GM19351 (cell line): ENCODE measurements around the gene HSPA12A.

Experiments used
- ATAC-seq: cut with Tn5 transposase; IDR thresholded peaks from one replicate; pipeline ENCODE4 v1.9.1; 2021; ENCODE audit warnings: mild to moderate bottlenecking, moderate library complexity; ENCODE audit not compliant: unreplicated experiment

The HSPA12A gene

DNA sequence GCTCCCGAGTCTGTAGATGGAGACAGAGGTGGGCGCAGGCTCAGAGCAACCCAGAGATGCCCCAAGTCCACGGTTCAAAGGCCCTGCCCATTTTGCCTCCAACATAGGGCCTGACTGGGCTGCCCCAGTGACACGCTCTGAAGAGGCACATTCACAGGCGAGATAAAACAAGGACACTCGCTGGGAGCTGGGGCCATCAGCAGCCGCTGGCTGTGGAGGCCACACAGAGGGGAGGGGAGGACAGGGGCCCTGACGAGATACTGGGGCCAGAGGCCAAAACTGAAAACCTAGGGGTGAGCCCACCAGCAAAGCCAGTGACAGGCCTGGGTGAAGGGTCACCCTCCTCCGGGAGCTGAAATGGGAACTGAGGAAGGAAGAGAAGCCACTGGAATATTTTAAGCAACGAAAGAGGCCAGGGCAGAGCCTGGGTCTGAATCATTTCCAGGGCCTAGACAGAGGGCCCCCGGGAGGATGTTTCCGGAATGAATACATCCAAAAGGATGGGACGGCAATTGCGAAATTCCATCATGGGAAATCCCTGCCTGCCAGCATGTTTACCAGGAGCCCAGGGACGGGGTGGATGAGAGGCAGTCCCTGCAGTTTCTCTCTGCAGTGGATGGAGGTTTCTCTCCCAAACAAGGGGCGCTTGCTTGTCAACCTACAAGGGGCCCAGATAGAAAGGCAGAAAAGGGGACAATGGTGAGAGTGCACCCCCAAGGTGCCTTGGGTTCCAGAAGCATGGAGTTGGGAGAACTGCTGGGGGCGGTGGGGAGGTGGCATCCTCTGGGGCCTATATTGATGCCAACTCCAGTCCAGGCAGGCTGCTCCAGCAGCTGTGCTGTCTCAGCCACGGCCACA lies 29.0 kb upstream of the HSPA12A start:
- ATAC-seq: no peak

DNA sequence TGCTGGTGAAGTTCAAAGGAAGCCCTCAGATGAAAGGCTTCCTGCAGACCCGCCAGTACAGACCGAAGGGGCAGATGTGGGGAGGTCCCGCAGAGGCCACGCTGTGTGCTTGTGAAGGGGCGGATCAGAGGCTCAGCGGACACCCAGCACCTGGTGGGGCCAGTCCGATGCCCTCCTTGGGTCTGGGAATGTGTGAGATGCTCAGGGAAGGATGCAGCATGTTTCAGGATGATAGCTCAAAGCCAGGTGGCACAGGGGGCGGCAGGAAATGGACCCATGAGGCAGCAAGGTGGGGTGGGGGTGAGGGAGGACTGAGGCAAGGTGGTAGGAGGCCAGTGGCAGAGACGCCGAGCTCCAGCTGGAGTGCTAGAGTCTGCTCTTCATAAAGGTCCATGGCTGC lies 27.9 kb upstream of the HSPA12A start:
- ATAC-seq: no peak

DNA sequence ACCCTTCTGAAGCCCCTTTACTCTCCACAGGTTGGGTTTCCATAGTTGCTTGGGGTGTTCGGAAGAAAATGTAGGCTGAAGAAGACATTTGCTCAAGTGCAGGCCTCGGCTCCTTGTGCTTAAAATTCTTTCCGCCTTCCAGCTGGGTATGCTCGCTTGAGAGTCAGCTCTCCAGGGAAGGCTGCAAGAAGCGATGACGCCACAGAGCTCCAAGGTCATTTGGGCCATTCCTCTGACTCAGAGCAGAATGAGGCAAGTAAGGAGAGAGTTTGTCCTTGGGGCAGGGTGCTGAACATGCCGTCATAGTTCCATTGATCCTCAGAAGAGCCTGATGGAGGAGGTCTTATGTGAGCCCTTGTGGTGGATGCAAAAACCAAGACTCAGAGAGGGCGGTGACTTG lies 27.4 kb upstream of the HSPA12A start:
- no peak for ATAC-seq

DNA sequence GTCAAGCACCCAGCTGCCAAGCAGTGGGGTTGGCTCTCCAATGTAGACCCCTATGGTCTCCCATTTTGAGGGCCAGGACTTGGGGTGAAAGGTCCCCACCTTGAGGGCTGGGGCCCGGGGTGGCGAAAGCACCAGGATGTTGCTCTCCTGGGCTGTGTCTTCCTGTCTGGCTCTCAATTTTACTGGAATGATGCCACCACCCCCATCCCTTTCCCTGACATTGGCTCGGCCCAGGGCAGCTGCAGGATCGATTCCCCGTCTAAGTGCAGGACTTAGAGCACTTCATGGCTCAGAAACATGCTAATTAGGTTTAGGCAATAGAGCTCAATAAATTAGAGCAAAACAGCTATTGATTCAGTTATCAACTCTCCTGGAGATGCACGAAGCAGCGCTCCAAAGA lies 27.0 kb upstream of the HSPA12A start:
- ATAC-seq: no peak

DNA sequence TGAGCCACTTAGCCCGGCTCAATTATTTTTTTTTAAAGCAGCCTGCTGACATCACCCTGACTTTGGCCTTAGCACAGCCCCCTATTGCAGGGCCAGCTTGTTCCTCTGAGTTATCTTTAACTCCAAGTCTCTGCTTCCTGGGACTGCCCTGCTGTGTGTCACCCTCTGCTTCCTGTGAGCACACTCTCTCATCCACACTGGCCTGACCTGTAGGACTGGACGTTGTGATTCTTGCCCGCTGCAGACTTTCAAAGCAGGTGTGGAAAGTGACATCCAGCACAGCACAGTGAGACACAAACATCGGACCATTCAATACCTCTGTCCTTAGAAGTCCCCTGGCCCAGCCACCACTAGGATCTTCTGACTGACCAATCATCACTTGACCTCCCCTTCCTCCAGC lies 26.4 kb upstream of the HSPA12A start:
- ATAC-seq: no peak

DNA sequence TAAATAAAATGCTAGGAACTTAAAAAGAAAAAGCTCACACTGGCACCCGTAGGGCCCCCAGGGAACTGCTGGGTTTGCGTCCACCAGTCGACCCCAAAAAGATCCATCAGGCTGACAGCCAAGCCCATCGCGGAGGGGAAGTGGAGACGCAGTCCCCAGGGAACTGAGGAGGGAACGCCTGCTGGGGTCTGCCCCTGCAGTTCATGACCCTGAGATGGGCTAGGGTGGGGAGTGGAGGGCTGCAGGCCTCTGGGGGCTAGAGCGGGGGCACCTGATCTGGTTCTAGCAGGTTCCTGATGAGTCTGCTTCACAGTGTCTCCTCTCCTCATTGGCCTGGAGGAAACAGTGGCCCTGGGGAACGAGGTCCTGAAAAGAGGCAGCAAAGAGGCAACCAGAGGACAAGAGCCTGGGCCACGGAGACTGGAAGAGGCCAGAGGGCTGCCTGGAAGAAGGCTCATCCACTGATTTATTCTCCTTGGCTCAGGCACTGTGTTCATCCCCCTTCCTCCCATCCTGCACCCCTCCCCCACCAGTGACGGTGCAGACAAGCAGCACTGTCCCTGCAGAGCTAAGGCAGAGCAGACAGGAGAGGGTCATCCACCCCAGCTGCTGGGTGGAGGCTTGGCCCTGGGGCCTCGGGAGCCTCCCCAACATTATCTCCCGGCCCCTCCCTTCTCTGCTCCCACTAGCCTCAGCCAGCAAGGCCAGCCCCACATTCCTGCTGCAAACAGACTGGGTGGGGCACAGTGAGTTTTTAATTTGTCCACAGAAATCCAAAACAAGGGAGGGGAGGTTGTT lies 24.7 kb upstream of the HSPA12A start:
- no peak for ATAC-seq

DNA sequence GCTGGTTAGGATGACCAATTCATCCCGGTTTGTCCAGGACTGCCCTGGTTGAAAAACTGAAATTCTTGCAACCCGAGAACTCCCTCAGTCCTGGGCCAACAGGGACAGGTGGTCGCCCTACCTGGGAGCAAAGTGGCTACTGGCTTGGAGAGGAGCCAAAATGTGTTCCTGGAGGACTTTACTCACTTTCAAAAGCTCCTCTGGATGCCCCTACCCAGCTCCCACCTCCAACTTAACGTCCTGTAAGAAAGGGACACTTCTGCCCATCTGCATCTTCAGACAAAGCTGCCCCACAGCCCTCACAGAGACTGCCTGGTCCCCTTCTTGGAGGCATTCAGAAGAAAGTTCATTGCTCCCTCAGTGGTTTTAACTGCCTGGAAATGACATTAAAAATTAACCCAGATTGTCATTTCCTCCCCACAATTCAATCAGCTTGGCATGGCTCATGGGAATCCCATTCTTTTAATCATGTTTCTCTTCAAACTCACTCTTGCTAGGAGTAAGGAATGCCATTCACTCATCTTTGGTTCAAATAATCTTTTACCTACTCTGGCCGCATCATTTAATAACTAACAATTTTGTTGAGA lies 24.0 kb upstream of the HSPA12A start:
- no peak for ATAC-seq

DNA sequence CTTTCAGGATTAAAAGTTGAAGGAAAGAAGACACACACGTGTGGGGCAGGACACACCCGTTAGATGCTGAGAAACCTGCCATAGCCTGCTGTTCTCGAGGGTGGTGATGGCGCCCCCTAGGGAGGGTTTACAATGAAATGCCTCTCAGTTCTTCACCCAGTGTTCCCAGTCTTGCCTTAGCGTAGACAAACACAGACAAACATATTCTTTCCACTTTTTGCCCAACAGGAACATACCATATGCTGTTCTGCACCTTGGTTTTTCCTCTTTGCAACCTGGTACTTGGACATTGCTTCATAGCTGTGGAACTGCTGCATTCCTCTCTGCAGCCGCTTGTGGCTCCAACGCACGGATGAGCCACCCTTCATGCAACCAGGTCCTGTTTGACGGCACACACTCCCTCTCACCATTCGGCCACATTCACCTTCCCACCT lies 23.3 kb upstream of the HSPA12A start:
- ATAC-seq: peak; percentile 70

DNA sequence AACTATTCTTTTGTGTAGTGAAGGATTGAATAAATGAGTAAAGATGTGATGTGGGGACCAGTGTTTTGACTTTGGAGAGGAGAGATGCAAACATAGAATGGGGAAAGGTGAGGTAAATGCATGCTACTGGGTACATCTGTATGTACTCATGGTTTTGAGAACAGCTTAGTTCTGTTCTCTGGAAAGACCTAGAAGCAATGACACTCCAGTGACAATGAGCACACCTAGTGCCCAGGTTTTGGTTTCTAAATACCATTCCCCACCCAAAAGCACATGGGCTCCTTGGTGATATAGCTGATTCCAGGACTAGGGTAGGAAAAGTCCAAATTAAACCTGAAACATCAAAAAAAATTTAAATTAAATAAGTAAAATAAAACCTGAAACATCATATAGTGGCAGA lies 22.6 kb upstream of the HSPA12A start:
- no peak for ATAC-seq

DNA sequence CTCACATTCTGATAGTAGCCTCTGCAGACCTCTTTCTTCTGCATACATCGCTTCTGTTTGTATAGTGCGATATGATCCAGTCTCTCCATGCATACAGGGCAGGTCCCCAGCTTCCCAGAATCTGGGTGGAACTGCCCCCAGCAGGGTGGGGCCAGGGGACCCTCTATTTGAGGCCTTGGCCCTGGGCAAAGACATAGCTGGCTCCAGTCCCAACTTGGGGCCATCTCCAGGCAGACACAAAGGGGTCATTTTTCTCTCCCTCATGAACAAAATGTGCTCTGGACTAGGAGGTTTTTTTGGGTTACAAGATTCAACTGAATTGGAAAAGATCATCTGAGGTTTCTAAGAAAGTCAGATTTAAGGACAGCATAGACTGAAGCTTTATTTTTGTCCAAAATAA lies 21.1 kb upstream of the HSPA12A start:
- no peak for ATAC-seq

DNA sequence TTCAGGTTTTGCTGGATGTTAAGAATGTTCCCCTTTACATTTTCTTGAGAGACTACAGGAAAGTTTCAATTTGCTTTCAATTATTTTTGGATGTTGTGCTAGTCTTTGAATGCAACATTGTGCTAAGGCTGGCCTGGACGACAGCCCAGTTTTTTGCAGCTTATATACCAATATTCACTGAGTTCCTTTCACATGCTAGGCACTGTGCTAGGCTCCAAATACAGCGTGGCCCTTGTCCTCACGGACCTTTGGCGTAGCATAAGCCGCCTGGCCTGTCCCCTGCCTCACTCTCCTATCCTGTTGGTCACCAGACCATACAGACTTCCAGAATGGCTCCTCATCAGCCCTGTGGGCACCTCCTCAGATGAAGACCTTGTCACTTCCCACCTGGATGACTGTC lies 19.5 kb upstream of the HSPA12A start:
- ATAC-seq: no peak

DNA sequence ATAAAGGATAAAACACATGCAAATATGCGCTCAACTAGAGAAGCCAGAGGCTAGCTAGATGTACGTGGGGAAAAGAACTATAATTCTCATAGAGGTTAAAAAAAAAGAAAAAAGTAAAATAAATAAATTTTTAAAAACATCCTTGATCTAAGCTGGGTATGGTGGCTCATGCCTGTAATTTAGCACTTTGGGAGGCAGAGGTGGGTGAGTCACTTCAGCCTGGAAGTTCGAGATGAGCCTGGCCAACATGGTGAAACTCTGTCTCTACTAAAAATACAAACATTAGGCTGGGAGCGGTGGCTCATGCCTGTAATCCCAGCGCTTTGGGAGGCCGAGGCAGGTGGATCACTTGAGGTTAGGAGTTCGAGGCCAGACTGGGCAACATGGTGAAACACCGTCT lies 18.6 kb upstream of the HSPA12A start:
- no peak for ATAC-seq

DNA sequence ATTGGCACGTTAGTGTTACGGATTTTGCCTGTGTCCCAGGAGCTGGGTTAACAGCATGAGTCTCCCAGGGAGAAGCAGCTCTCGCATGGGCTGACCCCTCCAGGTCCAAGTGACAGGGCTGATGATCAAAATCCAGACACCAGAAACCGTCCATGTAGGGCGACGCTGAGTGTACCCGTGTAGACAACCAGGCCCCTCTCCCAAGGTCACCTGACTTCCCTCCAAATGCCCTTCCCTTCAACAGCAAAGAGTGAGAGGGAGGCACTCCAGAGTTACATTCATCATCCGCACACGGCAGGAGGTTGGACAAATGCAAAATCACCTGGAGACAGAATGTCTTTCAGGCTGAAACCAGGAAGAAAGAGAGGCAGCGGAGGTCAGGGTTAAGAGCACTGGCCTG lies 14.9 kb upstream of the HSPA12A start:
- ATAC-seq: no peak

DNA sequence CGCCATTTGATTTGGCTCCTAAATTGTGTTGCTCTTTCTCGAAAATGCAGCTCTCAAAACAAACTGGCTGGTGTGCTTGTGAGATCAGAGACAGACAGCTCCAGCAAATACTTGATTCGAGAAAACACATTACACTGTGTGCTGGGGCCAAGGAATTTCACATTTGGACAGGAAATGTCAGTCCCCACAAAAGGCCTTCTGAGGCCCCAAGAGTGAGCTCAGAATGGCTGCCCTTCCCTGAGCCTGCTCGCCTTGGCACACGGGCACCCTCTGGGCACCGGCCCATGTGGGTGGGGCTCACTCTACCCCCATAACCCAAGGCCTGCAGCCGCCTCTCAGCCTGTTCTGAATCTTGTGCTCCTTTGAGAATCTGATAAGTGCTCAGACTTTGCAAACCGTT lies 13.9 kb upstream of the HSPA12A start:
- ATAC-seq: no peak

DNA sequence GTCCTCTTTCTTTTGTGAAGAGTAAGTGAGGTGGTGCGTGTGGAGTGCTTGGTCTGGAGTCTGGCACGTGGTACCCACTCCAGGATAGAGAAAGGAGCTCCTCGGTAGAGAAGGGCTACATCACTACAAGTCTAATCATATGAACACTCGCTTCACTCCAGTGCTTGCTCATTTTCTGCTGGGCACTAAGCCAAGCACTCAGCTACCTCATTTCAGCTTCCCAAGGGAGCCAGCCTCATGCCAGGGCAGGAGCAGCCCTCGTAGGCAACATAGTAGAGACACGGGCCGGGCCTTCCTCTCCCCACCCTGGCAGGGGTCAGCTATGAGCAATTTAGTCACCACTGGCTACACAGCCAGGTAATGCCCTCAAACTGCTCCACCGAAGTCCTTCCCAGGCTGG lies 11.4 kb upstream of the HSPA12A start:
- no peak for ATAC-seq

DNA sequence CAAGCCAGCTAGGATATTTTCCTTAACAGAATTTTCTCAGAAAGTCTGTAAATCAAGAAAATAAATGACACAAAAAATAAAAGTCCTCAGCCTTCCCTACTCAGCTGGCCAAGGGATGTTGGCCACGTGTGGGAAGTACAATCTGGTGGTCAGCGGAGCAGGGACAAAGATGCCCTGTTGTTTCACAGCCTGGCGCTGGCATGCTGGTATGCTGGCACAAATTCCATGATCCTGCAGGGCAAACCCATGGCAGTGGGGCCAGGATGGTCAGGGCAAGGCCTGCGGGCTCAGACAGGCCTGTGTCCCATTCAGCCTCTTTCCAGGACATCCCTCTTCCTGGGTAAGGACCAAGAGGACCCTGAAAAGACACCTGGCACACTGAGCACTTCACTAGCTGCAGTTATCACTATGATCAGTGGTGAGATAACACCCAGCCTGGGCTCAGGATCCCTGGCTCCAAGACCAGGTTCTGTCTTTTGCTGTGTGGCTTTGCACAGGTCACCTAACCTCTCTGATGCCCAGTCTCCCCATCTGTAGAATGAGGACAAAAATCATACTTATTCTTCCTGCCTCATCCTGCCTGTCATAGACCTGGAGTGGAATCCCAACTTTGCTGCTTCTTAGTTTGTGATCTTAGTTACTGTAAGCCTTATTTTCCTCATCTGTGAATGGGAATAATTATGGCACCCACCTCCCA lies 10.8 kb upstream of the HSPA12A start:
- ATAC-seq: no peak

DNA sequence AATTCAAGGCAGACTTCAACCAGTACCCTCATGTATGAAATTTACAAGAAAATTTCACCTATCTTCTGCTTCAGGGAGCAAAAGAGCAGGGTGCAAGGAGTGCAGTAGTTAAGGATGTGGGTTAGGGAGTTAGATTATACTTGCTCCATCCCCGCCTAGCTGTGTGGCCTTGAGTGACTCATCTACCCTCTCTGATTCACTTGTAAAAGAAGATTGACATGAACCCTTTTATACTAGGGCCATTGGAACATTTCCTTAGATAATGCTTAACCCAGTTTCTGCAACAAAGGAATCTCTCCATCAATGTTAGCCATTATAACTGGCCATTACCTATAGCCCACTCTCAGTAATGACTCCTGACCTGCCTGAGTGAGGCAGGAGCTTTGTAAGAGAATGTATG lies 10.2 kb upstream of the HSPA12A start:
- no peak for ATAC-seq

DNA sequence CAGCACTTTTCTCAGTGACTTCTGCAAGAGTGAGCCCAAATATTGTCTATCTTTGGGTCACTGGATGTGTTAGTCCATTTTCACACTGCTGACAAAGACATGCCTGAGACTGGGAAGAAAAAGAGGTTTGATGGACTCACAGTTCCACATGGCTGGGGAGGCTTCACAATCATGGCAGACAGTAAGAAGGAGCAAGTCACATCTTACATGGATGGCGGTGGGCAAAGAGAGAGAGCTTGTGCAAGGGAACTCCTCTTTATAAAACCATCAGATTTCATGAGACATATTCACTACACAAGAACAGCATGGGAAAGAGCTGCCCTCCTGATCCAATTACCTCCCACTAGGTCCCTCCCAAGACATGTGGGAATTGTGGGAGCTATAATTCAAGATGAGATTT lies 6.1 kb upstream of the HSPA12A start:
- ATAC-seq: no peak

DNA sequence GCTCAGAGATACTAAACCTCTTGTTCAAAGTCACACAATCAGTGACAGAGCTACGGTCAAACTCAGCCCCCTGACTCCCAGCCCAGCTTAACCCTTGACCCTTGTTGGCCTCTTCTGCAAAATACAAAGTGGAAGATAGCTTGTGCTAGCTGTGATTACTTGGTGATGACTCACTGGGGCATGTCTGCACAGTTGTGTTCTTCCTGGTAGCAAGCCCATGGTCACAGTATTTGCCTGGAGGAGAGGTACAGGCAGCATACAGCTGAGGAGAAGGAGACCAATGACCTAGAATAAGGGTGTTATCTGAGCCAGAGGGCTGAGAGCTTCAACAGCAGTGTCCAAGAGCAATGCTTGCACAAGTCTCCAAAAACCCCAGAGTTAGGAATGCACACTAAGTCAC lies 5.7 kb upstream of the HSPA12A start:
- no peak for ATAC-seq

DNA sequence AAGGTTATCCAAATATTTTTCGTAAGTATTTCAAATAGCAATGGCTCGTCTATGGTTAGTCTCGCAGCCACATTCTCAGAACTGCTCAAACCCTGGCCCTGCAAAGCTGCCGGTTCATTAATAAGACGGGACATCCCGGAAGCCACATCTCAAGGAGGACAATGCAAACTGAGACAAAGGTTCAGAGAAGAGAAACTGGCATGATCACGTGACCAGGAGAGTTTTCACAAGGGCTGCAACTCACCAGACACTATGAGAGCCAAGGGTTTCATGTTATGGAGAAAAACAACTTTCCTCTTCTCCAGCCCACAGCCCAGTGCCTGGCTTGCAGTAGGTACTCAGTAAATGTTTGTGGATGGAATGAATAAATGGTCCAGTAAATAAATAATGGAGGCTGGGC lies 5.0 kb upstream of the HSPA12A start:
- ATAC-seq: no peak

DNA sequence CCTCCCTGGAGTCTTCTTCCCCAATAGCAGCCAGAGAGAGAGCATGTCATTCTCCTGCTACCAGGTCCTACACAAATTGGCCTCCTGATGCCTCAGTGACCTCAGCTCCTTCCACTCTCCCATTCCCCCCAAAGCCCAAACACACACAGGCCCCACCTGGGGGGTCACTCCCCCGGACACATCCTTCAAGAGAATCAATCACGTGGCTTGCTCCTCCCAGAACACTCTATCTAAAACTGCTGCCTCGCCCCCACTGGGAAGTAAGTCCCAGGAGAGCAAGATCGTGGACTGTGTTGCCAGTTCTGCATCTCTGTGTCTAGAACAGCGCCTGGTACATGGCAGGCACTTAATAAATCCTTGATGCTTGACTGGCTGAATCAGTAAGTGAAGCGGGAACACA lies 2.5 kb upstream of the HSPA12A start:
- no peak for ATAC-seq
